Vagina (tissue), 2 donors: ENCODE results near the gene GAREM1. TPM values are rescaled to one million over a fixed set of nuclear protein-coding genes. Genes with fewer than 3 reads are reported as not detected.

Experiments
- DNase-seq, 2 donors: peaks; one replicate each; pipeline ENCODE4 v3.0.0-alpha.2; 2017; ENCODE audit errors: extremely low spot score in 2 of 2
- H3K27ac ChIP-seq: fragments of 200-600 bp; sonication (generic); one replicate; pipeline ENCODE4 v1.5.1; 2019
- H3K27me3 ChIP-seq: fragments of 200-600 bp; sonication (generic); one replicate; pipeline ENCODE4 v1.5.1; 2019
- H3K36me3 ChIP-seq, 2 donors: fragments of 200-600 bp; sonication (generic); one replicate each; pipeline ENCODE4 v1.5.1; 2017 to 2019
- H3K4me1 ChIP-seq: fragments of 200-600 bp; sonication (generic); one replicate; pipeline ENCODE4 v1.5.1; 2019
- H3K4me3 ChIP-seq, 2 donors: fragments of 200-600 bp; sonication (generic); 1 replicate in 1 of 2; 2 replicates in 1 of 2; pipeline ENCODE4 v1.5.1; 2016 to 2019
- H3K9me3 ChIP-seq: fragments of 200-600 bp; sonication (generic); one replicate; pipeline ENCODE4 v1.5.1; 2019
- CTCF ChIP-seq, 3 experiments: fragments of 450-650 bp in 2 of 3; fragments of 200-600 bp in 1 of 3; sonication (generic) in 1 of 3; IDR thresholded peaks; one replicate each; pipeline ENCODE4 v1.5.1; 2017 to 2019; ENCODE audit warnings: antibody characterized with exemption in 3 of 3, mild to moderate bottlenecking in 2 of 3, moderate library complexity in 2 of 3
- POLR2A ChIP-seq, 2 donors: fragments of 450-650 bp; IDR thresholded peaks; one replicate each; pipeline ENCODE4 v1.6.1; 2017; ENCODE audit warnings: antibody characterized with exemption in 2 of 2, mild to moderate bottlenecking in 2 of 2, moderate library complexity in 2 of 2
- POLR2AphosphoS5 ChIP-seq, 2 donors: sonication (generic); formaldehyde crosslinking; IDR thresholded peaks; one replicate each; pipeline ENCODE4 v1.9.0; 2017; ENCODE audit warnings: antibody characterized with exemption in 2 of 2, mild to moderate bottlenecking in 2 of 2, low read depth in 1 of 2; ENCODE audit not compliant: insufficient read depth in 1 of 2
- intact Hi-C: fragments of 100-400 bp; cut with DNase I; formaldehyde crosslinking; loops from one replicate; pipeline ENCODE4 v1.15.1; 2023
- total RNA-seq: library from RNA; depleted of rRNA; stranded (reverse); fragments of >200 nt; gene quantifications from one replicate; pipeline ENCODE4 v1.2.3, GENCODE V29; 2016

Gene GAREM1
- total RNA-seq, 1 donor from 2014 or later, result 15.7 TPM

GRCh38 chr18:32441533-32441932 lies 29.1 kb downstream of the GAREM1 start:
- Histone ChIP-seq H3K36me3 (no peaks in the 10 kb centered on the region), H3K27ac (no peak overlapping the region), H3K27me3 (no peaks in the 10 kb centered on the region), H3K4me1 (peaks cover 23% of the 10 kb centered on the region), H3K4me3 (peak overlapping the region in 1 of 2 donors; percentile 9), H3K9me3 (no peaks in the 10 kb centered on the region)
- TF ChIP-seq POLR2A (IDR thresholded peaks at IDR 0.05), result no peak
- no peak for TF ChIP-seq POLR2AphosphoS5 (IDR thresholded peaks at IDR 0.05; ENCODE audit: insufficient read depth in 1 of 2, low read depth in 1 of 2)
- TF ChIP-seq CTCF (IDR thresholded peaks at IDR 0.05), result no peak
- intact Hi-C loops, result no loop called here
- no peak for DNase-seq

- no peak for TF ChIP-seq POLR2A (IDR thresholded peaks at IDR 0.05)
- no peak for TF ChIP-seq CTCF (IDR thresholded peaks at IDR 0.05)
- TF ChIP-seq POLR2AphosphoS5 (IDR thresholded peaks at IDR 0.05; ENCODE audit: insufficient read depth in 1 of 2, low read depth in 1 of 2), result no peak
- intact Hi-C loops, result no loop called here
- no peaks in the 10 kb centered on the region for H3K9me3 ChIP-seq
Observed at GRCh38 chr18:32440518-32440917, 30.2 kb downstream of the GAREM1 start.

GRCh38 chr18:32439802-32440201 lies 30.9 kb downstream of the GAREM1 start:
- no peaks in the 10 kb centered on the region for H3K9me3 ChIP-seq
- H3K4me3 ChIP-seq, result no peak overlapping the region
- no peak for DNase-seq
- no peak for TF ChIP-seq POLR2AphosphoS5 (IDR thresholded peaks at IDR 0.05; ENCODE audit: insufficient read depth in 1 of 2, low read depth in 1 of 2)
- TF ChIP-seq POLR2A (IDR thresholded peaks at IDR 0.05), result no peak
- TF ChIP-seq CTCF (IDR thresholded peaks at IDR 0.05), result no peak
- peaks cover 23% of the 10 kb centered on the region for H3K4me1 ChIP-seq
- no peak overlapping the region for H3K27ac ChIP-seq
- no peaks in the 10 kb centered on the region for H3K36me3 ChIP-seq
- no peaks in the 10 kb centered on the region for H3K27me3 ChIP-seq
- intact Hi-C loops, result no loop called here

More at GRCh38 chr18:32440518-32440917, 30.2 kb downstream of the GAREM1 start:
- Histone ChIP-seq H3K36me3 (no peaks in the 10 kb centered on the region), H3K27ac (no peak overlapping the region), H3K4me1 (peaks cover 23% of the 10 kb centered on the region), H3K27me3 (no peaks in the 10 kb centered on the region), H3K4me3 (no peak overlapping the region)
- no peak for DNase-seq

- Histone ChIP-seq H3K4me1 (peaks cover 23% of the 10 kb centered on the region), H3K4me3 (no peak overlapping the region), H3K27ac (no peak overlapping the region), H3K9me3 (no peaks in the 10 kb centered on the region), H3K36me3 (no peaks in the 10 kb centered on the region), H3K27me3 (no peaks in the 10 kb centered on the region)
- DNase-seq, result no peak
- intact Hi-C loops, result no loop called here
- TF ChIP-seq CTCF (IDR thresholded peaks at IDR 0.05) (no peak), POLR2A (IDR thresholded peaks at IDR 0.05) (no peak), POLR2AphosphoS5 (IDR thresholded peaks at IDR 0.05; ENCODE audit: insufficient read depth in 1 of 2, low read depth in 1 of 2) (no peak)
Observed at GRCh38 chr18:32439241-32439640, 31.4 kb downstream of the GAREM1 start.

GRCh38 chr18:32438173-32438572 lies 32.5 kb downstream of the GAREM1 start:
- peaks cover 21% of the 10 kb centered on the region for H3K4me1 ChIP-seq
- intact Hi-C loops, result no loop called here

More at GRCh38 chr18:32438173-32438572, 32.5 kb downstream of the GAREM1 start:
- Histone ChIP-seq H3K27me3 (no peaks in the 10 kb centered on the region), H3K27ac (no peak overlapping the region), H3K36me3 (no peaks in the 10 kb centered on the region), H3K4me3 (no peak overlapping the region), H3K9me3 (no peaks in the 10 kb centered on the region)
- DNase-seq, result no peak
- TF ChIP-seq POLR2A (IDR thresholded peaks at IDR 0.05), result no peak
- no peak for TF ChIP-seq POLR2AphosphoS5 (IDR thresholded peaks at IDR 0.05; ENCODE audit: insufficient read depth in 1 of 2, low read depth in 1 of 2)
- TF ChIP-seq CTCF (IDR thresholded peaks at IDR 0.05), result no peak
